ENCODE data around the gene CTNNA2.

The CTNNA2 gene

DNA sequence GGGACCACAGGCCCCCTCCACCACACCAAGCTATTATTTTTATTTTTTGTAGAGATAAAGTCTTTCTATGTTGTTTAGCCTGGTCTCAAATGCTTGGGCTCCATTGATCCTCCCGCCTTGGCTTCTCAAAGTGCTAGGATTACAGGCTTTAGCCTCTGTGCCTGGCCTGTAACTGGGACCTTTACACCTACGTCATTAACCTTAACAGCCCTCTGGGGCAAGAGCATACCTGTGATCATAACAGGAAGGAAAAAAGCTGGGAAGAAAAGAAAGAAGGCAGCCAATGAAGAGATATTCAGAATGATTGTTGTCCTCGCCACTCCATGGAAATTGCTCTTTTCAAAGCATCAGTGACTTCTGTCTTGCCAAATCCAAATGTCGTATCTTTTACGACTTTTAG is 453.5 kb downstream of the CTNNA2 start:
- TF ChIP-seq, protein P1, sequence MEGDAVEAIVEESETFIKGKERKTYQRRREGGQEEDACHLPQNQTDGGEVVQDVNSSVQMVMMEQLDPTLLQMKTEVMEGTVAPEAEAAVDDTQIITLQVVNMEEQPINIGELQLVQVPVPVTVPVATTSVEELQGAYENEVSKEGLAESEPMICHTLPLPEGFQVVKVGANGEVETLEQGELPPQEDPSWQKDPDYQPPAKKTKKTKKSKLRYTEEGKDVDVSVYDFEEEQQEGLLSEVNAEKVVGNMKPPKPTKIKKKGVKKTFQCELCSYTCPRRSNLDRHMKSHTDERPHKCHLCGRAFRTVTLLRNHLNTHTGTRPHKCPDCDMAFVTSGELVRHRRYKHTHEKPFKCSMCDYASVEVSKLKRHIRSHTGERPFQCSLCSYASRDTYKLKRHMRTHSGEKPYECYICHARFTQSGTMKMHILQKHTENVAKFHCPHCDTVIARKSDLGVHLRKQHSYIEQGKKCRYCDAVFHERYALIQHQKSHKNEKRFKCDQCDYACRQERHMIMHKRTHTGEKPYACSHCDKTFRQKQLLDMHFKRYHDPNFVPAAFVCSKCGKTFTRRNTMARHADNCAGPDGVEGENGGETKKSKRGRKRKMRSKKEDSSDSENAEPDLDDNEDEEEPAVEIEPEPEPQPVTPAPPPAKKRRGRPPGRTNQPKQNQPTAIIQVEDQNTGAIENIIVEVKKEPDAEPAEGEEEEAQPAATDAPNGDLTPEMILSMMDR (IDR thresholded peaks at IDR 0.05; ENCODE audit: low read depth, low read length), result no peak
- H3K27ac ChIP-seq, result no peak overlapping the region
- no peak overlapping the region for H3K4me3 ChIP-seq (ENCODE audit: low read depth, low read length)
- H3K27me3 ChIP-seq (ENCODE audit: insufficient read depth, low read depth, severe bottlenecking), result no peaks in the 10 kb centered on the region
- DNase-seq, result no peak
- H3K9me3 ChIP-seq (ENCODE audit: severe bottlenecking), result no peaks in the 10 kb centered on the region
- H3K36me3 ChIP-seq, result no peaks in the 10 kb centered on the region

DNA sequence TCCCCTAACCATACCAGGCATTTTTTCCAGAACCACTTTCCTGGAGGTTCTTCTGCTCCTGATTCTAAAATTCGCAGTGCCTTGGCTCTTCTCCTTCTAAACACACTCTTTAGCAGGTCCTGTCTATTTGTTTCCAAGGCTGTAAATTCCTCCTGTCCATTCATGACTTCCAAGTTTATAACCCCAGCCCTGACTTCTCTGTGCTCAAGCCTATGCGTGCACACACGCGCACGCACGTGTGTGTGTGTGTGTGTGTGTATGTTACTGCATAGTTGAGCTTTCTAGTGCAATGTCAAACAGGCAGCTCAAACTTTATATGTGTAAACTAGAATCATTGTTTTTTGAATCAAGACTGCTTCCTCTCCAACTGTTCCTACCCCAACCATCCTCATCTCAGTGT is 454.0 kb downstream of the CTNNA2 start:
- no peak for DNase-seq
- Histone ChIP-seq H3K36me3 (no peaks in the 10 kb centered on the region), H3K9me3 (ENCODE audit: severe bottlenecking) (no peaks in the 10 kb centered on the region), H3K27me3 (ENCODE audit: insufficient read depth, low read depth, severe bottlenecking) (no peaks in the 10 kb centered on the region), H3K4me3 (ENCODE audit: low read depth, low read length) (no peak overlapping the region), H3K27ac (no peak overlapping the region)
- TF ChIP-seq, protein P1 (IDR thresholded peaks at IDR 0.05; ENCODE audit: low read depth, low read length), result no peak

DNA sequence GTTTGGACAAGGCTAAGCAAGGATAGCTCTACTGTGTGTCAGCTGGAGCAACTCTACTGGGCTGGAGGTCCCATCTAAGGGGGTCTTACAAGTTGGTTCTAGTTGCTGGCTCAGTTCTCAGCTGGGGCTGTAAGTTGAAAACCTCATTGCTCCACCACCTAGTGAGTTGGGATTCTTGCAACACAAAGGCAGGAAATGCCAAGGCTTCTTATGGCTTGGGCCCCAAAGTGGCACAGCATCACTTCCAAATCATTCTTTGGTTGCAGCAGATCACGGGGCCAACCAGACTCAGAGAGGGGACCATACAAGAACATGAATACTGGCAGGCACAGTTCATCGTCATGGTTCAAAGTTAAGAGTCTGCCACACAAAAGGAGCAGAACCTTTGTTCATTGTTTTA is 459.0 kb downstream of the CTNNA2 start:
- DNase-seq, result no peak
- TF ChIP-seq, protein P1 (IDR thresholded peaks at IDR 0.05; ENCODE audit: low read depth, low read length), result no peak
- no peaks in the 10 kb centered on the region for H3K36me3 ChIP-seq

DNA sequence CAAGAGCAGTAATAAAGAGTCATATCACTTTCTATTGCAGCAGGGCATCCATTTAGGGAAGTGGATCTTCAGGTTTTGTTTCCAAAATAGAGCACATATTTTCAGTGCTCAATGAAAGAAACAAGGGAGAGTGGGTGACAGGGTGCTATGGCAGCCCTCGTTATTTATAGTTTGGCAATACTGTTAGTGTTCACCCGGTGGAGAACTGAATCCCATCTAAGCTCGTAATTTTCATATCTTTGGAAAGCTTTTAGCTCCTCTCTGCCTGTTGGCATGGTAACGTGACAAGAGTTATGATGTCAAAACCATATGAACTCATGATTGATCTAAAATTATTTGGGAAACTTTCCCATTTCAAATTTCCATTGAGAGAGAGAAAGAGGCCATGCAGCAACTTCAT is 459.8 kb downstream of the CTNNA2 start:
- Histone ChIP-seq H3K4me3 (ENCODE audit: low read depth, low read length) (no peak overlapping the region), H3K27me3 (ENCODE audit: insufficient read depth, low read depth, severe bottlenecking) (no peaks in the 10 kb centered on the region), H3K27ac (no peak overlapping the region), H3K9me3 (ENCODE audit: severe bottlenecking) (no peaks in the 10 kb centered on the region), H3K36me3 (no peaks in the 10 kb centered on the region)
- TF ChIP-seq, protein P1 (IDR thresholded peaks at IDR 0.05; ENCODE audit: low read depth, low read length), result no peak
- DNase-seq, result no peak

More for the DNA sequence above, 459.0 kb downstream of the CTNNA2 start:
- Histone ChIP-seq H3K9me3 (ENCODE audit: severe bottlenecking) (no peaks in the 10 kb centered on the region), H3K27me3 (ENCODE audit: insufficient read depth, low read depth, severe bottlenecking) (no peaks in the 10 kb centered on the region), H3K4me3 (ENCODE audit: low read depth, low read length) (no peak overlapping the region), H3K27ac (no peak overlapping the region)

DNA sequence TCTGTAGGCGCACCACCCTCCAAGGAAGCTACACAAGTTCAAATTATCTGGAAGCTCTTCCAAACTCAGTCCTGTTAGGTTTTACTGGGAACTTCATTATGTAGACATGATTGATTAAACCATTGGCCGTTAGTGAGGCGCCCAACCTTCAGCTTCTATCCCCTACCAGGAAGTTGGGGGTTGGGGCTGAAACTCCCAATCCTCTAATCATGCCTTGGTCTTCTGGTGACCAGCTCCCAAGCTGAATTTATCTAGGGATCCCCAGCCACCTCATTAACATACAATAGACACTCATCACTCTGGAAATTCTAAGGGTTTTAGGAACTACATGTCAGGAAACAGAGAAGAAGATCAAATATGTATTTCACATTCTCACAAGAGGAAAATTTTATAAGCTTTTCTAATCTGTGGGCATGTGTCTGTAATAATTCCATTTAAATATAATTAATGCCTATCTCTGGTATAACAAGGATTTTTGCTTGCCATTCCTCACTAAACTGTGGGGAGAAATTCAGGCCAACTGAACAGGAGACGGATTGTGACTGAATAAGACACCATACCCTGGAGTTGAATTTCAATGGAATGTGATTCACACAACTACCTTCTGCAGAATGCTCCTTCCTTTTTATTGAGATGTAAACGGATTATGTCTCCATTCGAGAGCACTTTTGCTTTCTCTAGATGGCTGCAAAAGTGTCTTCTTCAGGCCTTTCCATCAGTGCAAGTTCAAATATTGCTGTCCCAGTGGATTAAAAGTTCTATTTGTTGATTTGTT is 463.1 kb downstream of the CTNNA2 start:
- no peaks in the 10 kb centered on the region for H3K27me3 ChIP-seq (ENCODE audit: insufficient read depth, low read depth, severe bottlenecking)
- TF ChIP-seq, protein P1 (IDR thresholded peaks at IDR 0.05; ENCODE audit: low read depth, low read length), result no peak
- DNase-seq, result no peak
- H3K9me3 ChIP-seq (ENCODE audit: severe bottlenecking), result no peaks in the 10 kb centered on the region
- H3K27ac ChIP-seq, result no peak overlapping the region
- H3K4me3 ChIP-seq (ENCODE audit: low read depth, low read length), result no peak overlapping the region
- H3K36me3 ChIP-seq, result no peaks in the 10 kb centered on the region

DNA sequence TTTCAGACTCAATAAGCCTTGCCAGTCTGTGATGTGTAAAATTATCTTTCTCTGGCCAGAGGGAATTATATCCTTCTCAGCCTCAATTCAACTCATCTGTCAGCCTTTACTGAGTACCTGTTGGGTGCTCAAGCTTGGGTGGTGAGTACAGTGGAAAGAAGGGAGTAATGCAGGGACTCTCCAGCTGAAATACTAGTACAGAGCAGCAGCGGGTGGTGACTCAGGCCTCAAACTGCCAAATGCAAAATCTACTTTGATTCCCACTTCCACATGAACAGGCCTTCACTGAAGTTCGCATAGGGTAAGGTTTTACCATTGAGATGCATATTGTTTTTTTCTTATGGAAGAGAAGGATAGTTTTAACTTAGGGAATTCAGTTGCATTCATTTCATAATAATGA is 464.9 kb downstream of the CTNNA2 start:
- TF ChIP-seq, protein P1 (IDR thresholded peaks at IDR 0.05; ENCODE audit: low read depth, low read length), result no peak
- Histone ChIP-seq H3K9me3 (ENCODE audit: severe bottlenecking) (no peaks in the 10 kb centered on the region), H3K36me3 (no peaks in the 10 kb centered on the region), H3K27me3 (ENCODE audit: insufficient read depth, low read depth, severe bottlenecking) (no peaks in the 10 kb centered on the region), H3K4me3 (ENCODE audit: low read depth, low read length) (no peak overlapping the region), H3K27ac (no peak overlapping the region)
- no peak for DNase-seq
